Caco-2 (cell line): ENCODE measurements around the gene CCDC134. TPM values are rescaled to one million over a fixed set of nuclear protein-coding genes. Genes with fewer than 3 reads are reported as not detected.

ENCODE experiments used
- BruUV-seq: library from RNA; stranded (reverse); fragments of 400-500 nt; replicated peaks from 2 replicates; lab custom pipeline; 2021; lab: Mats Ljungman, UMichigan
- CTCF ChIA-PET: fragments of 300-600 bp; sonication (Branson Sonifier 250); formaldehyde crosslinking; loops from one replicate; lab custom pipeline; 2022; ENCODE audit warnings: antibody characterized with exemption; lab: Charles Lee
- POLR2A ChIA-PET: fragments of 300-600 bp; sonication (Branson Sonifier 250); formaldehyde crosslinking; loops from one replicate; lab custom pipeline; 2022; ENCODE audit warnings: antibody characterized with exemption; lab: Charles Lee
- DNase-seq, 2 experiments: peaks; one replicate each; pipeline versions ENCODE4 v3.0.0 to v3.0.0-alpha.2; 2020 to 2022
- H3K27me3 ChIP-seq: replicated peaks from 2 replicates; pipeline ENCODE4 v1.6.0; 2011; ENCODE audit warnings: low read length; ENCODE audit not compliant: control insufficient read depth, insufficient read depth
- H3K36me3 ChIP-seq: 2 replicates; pipeline ENCODE4 v1.5.1; 2011; ENCODE audit warnings: low read length; ENCODE audit not compliant: control insufficient read depth, insufficient read depth
- H3K4me1 ChIP-seq: fragments of 250-450 bp; sonication (Bioruptor Pico); 2 replicates; pipeline ENCODE4 v1.5.1; 2020; ENCODE audit warnings: mild to moderate bottlenecking
- H3K4me3 ChIP-seq: 2 replicates; pipeline ENCODE4 v1.5.1; 2011; ENCODE audit warnings: low read depth, mild to moderate bottlenecking, control low read depth, low read length
- H3K9me3 ChIP-seq: fragments of 250-450 bp; sonication (Bioruptor Pico); 2 replicates; pipeline ENCODE4 v1.5.1; 2020; ENCODE audit warnings: mild to moderate bottlenecking, moderate library complexity
- H3K27ac Mint-ChIP-seq: one replicate; pipeline ENCODE4 v1.8.0; 2022; ENCODE audit warnings: mixed read lengths; ENCODE audit not compliant: unreplicated experiment
- H3K27me3 Mint-ChIP-seq: one replicate; pipeline ENCODE4 v1.8.0; 2022; ENCODE audit warnings: mixed read lengths; ENCODE audit not compliant: insufficient read depth, unreplicated experiment
- H3K36me3 Mint-ChIP-seq: one replicate; pipeline ENCODE4 v1.8.0; 2022; ENCODE audit warnings: mild to moderate bottlenecking, mixed read lengths; ENCODE audit not compliant: insufficient read depth, unreplicated experiment
- H3K4me1 Mint-ChIP-seq: one replicate; pipeline ENCODE4 v1.8.0; 2022; ENCODE audit warnings: low read depth, mixed read lengths; ENCODE audit not compliant: unreplicated experiment
- H3K4me3 Mint-ChIP-seq: one replicate; pipeline ENCODE4 v1.8.0; 2022; ENCODE audit warnings: mild to moderate bottlenecking, moderate library complexity, mixed read lengths; ENCODE audit not compliant: unreplicated experiment
- H3K9me3 Mint-ChIP-seq: one replicate; pipeline ENCODE4 v1.8.0; 2022; ENCODE audit warnings: mixed read lengths; ENCODE audit not compliant: unreplicated experiment
- intact Hi-C: fragments of 100-400 bp; cut with micrococcal nuclease; formaldehyde crosslinking; loops from one replicate; pipeline ENCODE4 v1.10.0; 2022; ENCODE audit not compliant: unreplicated experiment
- total RNA-seq: library from RNA; stranded (reverse); gene quantifications from 2 replicates; pipeline ENCODE4 v1.2.3, GENCODE V29; 2022
- TF ChIP-seq, protein P1 (sequence below), 2 experiments: fragments of 200-600 bp in 1 of 2; IDR thresholded peaks; 1 replicate in 1 of 2; 2 replicates in 1 of 2; pipeline versions ENCODE4 v1.5.1 to v1.8.0; 2011 to 2022; ENCODE audit warnings: antibody characterized with exemption in 1 of 2, control low read depth in 1 of 2, inconsistent platforms in 1 of 2, low read depth in 1 of 2, low read length in 1 of 2, mild to moderate bottlenecking in 1 of 2, moderate library complexity in 1 of 2; ENCODE audit not compliant: insufficient read depth in 1 of 2, severe bottlenecking in 1 of 2, unreplicated experiment in 1 of 2

CCDC134 gene
- total RNA-seq, 1 experiment from 2014 or later: 24.8 TPM

DNA sequence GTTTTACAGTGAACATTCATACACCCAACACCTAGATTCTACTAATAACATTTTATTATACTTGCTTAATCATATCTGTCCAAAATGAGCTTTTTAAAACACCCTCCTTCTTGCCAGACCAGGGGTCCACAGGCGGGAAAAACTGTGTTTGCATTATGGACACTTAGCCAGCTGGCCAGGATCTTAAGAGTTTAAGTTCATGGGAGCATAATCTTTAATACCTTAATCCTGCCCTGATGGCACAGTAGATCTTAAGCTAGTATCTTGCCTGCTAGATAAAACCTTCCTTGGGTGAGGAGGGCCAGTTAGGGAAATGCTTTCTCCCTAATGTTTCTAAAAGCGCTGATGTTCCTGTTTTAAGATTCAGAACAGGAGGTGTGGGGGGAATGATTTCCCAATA is 13.1 kb upstream of the CCDC134 start:
- H3K4me3 ChIP-seq: no peak overlapping the region
- H3K4me1 ChIP-seq: no peaks in the 10 kb centered on the region
- Mint-ChIP-seq H3K27ac (no peak overlapping the region), H3K4me3 (no peak overlapping the region), H3K9me3 (no peaks in the 10 kb centered on the region), H3K4me1 (no peaks in the 10 kb centered on the region), H3K36me3 (no peaks in the 10 kb centered on the region), H3K27me3 (no peaks in the 10 kb centered on the region)
- BruUV-seq: no TSS peak
- ChIA-PET CTCF (no interaction called here), POLR2A (no interaction called here)
- no peaks in the 10 kb centered on the region for H3K9me3 ChIP-seq
- H3K36me3 ChIP-seq: no peaks in the 10 kb centered on the region
- intact Hi-C loops: no loop called here
- TF ChIP-seq, protein P1, sequence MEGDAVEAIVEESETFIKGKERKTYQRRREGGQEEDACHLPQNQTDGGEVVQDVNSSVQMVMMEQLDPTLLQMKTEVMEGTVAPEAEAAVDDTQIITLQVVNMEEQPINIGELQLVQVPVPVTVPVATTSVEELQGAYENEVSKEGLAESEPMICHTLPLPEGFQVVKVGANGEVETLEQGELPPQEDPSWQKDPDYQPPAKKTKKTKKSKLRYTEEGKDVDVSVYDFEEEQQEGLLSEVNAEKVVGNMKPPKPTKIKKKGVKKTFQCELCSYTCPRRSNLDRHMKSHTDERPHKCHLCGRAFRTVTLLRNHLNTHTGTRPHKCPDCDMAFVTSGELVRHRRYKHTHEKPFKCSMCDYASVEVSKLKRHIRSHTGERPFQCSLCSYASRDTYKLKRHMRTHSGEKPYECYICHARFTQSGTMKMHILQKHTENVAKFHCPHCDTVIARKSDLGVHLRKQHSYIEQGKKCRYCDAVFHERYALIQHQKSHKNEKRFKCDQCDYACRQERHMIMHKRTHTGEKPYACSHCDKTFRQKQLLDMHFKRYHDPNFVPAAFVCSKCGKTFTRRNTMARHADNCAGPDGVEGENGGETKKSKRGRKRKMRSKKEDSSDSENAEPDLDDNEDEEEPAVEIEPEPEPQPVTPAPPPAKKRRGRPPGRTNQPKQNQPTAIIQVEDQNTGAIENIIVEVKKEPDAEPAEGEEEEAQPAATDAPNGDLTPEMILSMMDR (IDR thresholded peaks at IDR 0.05; ENCODE audit: insufficient read depth in 1 of 2, low read depth in 1 of 2, low read length in 1 of 2, severe bottlenecking in 1 of 2, unreplicated experiment in 1 of 2): no peak
- DNase-seq: no peak
- no peaks in the 10 kb centered on the region for H3K27me3 ChIP-seq

DNA sequence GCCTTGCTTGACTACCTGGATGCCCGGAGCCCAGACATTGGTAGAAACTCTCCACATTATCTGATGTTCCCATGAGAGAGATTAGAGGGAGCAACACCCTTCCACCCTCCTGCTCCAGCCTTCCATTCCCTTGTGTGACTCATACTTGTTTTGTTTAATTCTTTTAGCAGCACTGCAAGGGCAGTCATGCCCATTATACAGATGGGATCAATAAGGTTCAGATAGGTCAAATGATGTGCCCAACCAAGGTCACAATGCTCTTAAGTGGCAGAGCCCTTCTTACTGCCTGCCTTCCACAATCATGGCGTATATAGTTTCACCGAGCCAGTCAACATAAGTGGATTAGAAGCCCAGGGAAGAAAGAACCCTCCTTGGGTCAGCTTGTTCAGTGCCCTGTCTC is 6.6 kb upstream of the CCDC134 start:
- Histone ChIP-seq H3K9me3 (no peaks in the 10 kb centered on the region), H3K4me3 (no peak overlapping the region), H3K27me3 (no peaks in the 10 kb centered on the region), H3K36me3 (no peaks in the 10 kb centered on the region), H3K4me1 (no peaks in the 10 kb centered on the region)
- Mint-ChIP-seq H3K4me1 (no peaks in the 10 kb centered on the region), H3K27ac (no peak overlapping the region), H3K4me3 (no peak overlapping the region), H3K9me3 (no peaks in the 10 kb centered on the region), H3K36me3 (no peaks in the 10 kb centered on the region), H3K27me3 (no peaks in the 10 kb centered on the region)
- ChIA-PET CTCF (no interaction called here), POLR2A (no interaction called here)
- intact Hi-C loops: no loop called here
- DNase-seq: no peak
- no TSS peak for BruUV-seq
- TF ChIP-seq, protein P1 (IDR thresholded peaks at IDR 0.05; ENCODE audit: insufficient read depth in 1 of 2, low read depth in 1 of 2, low read length in 1 of 2, severe bottlenecking in 1 of 2, unreplicated experiment in 1 of 2): no peak

DNA sequence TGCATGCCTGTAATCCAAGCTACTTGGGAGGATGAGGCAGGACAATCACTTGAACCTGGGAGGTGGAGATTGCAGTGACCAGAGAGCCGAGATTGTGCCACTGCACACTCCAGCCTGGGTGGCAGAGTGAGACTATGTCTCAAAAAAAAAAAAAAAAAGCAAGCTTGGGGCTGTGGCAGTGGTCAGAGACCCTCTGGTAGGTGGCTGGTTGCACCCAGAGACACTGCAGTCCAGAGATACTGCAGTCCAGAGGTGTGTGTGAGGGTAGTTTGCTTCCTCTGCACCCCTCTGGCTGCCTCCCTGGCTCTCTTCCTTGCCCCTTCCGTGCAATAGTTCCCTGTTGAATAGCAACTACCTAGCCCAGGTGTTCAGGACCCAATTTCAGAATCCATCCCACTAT is 1.7 kb upstream of the CCDC134 start:
- H3K4me1 ChIP-seq: peaks cover 6% of the 10 kb centered on the region; the same call in 1 of the 2 replicates
- H3K4me3 ChIP-seq: no peak overlapping the region
- Mint-ChIP-seq H3K36me3 (peaks cover 9% of the 10 kb centered on the region), H3K4me3 (peak overlapping the region; percentile 89), H3K9me3 (no peaks in the 10 kb centered on the region), H3K27me3 (no peaks in the 10 kb centered on the region), H3K4me1 (peaks cover 7% of the 10 kb centered on the region), H3K27ac (no peak overlapping the region)
- intact Hi-C loops: no loop called here
- no peak for DNase-seq
- TF ChIP-seq, protein P1 (IDR thresholded peaks at IDR 0.05; ENCODE audit: insufficient read depth in 1 of 2, low read depth in 1 of 2, low read length in 1 of 2, severe bottlenecking in 1 of 2, unreplicated experiment in 1 of 2): no peak
- ChIA-PET POLR2A (interaction anchor here (0.9 to 1.3 kb wide), 2 partner anchors 46 to 52 kb away, joined by 4 read pairs; no protein-coding TSS in a partner anchor), CTCF (interaction anchor here (3.4 to 4.1 kb wide), 2 partner anchors 52 to 101 kb away, joined by 56 to 71 read pairs; no protein-coding TSS in a partner anchor)
- BruUV-seq: no TSS peak
- no peaks in the 10 kb centered on the region for H3K27me3 ChIP-seq
- no peaks in the 10 kb centered on the region for H3K36me3 ChIP-seq
- no peaks in the 10 kb centered on the region for H3K9me3 ChIP-seq
